Esophagus squamous epithelium (tissue), 5 donors: ENCODE data around the gene ZNF516. TPM values are rescaled to one million over a fixed set of nuclear protein-coding genes. Genes with fewer than 3 reads are reported as not detected.
A peak's percentile ranks its signal among the peaks of the same experiment; 100 is the strongest.

ENCODE experiments used
- DNase-seq: peaks from one replicate; lab custom pipeline; 2025; lab: John Stamatoyannopoulos, UW
- H3K27ac ChIP-seq, 4 donors: fragments of 200-600 bp; sonication (generic); one replicate each; pipeline ENCODE4 v1.5.1; 2016 to 2019; ENCODE audit warnings: mild to moderate bottlenecking in 1 of 4
- H3K27me3 ChIP-seq, 4 donors: fragments of 200-600 bp; sonication (generic); 1 replicate in 3 of 4; 2 replicates in 1 of 4; pipeline versions ENCODE4 v1.5.1 to v1.6.0; 2017 to 2021; ENCODE audit warnings: antibody characterized with exemption in 1 of 4
- H3K36me3 ChIP-seq, 3 donors: fragments of 200-600 bp; sonication (generic); one replicate each; pipeline ENCODE4 v1.5.1; 2016 to 2019
- H3K4me1 ChIP-seq, 3 donors: fragments of 200-600 bp; sonication (generic); one replicate each; pipeline ENCODE4 v1.5.1; 2017 to 2019
- H3K4me3 ChIP-seq, 4 donors: fragments of 200-600 bp; sonication (generic); 1 replicate in 3 of 4; 2 replicates in 1 of 4; pipeline ENCODE4 v1.5.1; 2016 to 2019; ENCODE audit warnings: mild to moderate bottlenecking in 2 of 4, moderate library complexity in 1 of 4
- H3K9me3 ChIP-seq, 3 donors: fragments of 200-600 bp; sonication (generic); one replicate each; pipeline ENCODE4 v1.5.1; 2016 to 2019
- POLR2A ChIP-seq, 4 donors: fragments of 450-650 bp; IDR thresholded peaks; one replicate each; pipeline ENCODE4 v1.6.1; 2017; ENCODE audit warnings: antibody characterized with exemption in 4 of 4, mild to moderate bottlenecking in 4 of 4, moderate library complexity in 3 of 4
- WGBS, 2 donors: methylation state at CpG; one replicate each; pipeline ENCODE4 v1.1.5; 2018; 5-methylcytosine and 5-hydroxymethylcytosine counted together
- intact Hi-C: fragments of 100-400 bp; cut with DNase I; formaldehyde crosslinking; loops from one replicate; pipeline ENCODE4 v1.15.0; 2022
- total RNA-seq, 4 donors: library from RNA; depleted of rRNA; stranded (reverse); fragments of >200 nt; gene quantifications; one replicate each; pipeline ENCODE4 v1.1.0, GENCODE V29; 2016
- TF ChIP-seq, protein P1 (sequence below), 6 experiments: fragments of 450-650 bp in 4 of 6; fragments of 200-600 bp in 2 of 6; sonication (generic) in 2 of 6; IDR thresholded peaks; one replicate each; pipeline ENCODE4 v1.5.1; 2016 to 2019; ENCODE audit warnings: antibody characterized with exemption in 6 of 6, mild to moderate bottlenecking in 4 of 6, moderate library complexity in 4 of 6
- donor health status: DM: yes; HTN: yes; CAD: no.

ZNF516 gene
- total RNA-seq, 4 donors from 2014 or later, result 18.0 to 23.9 (median 19.2) TPM

DNA sequence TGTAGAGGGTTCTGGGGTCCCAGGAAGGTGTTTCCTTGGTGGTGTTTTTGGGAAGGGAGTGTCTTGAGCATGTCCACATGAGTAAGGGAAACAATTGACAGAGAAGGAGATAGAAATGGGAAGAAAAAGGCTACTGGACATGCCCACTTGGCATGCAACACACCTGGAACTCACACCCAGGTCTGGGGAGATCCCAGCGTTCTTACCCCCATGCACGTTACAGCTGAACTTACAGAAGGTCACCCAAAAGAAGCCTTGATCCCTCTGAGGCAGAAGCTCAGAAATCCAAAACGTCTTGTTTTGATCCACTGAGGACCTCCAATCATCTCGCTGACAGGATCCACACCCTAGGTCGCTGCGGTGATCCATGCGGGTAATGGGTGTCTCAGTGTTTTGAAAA is 142.0 kb downstream of the ZNF516 start:
- no peak overlapping the region for H3K27ac ChIP-seq
- H3K27me3 ChIP-seq, result peaks cover 0 to 4% (median 0%) of the 10 kb centered on the region in 4 donors
- H3K4me1 ChIP-seq, result peaks cover 8 to 35% (median 10%) of the 10 kb centered on the region in 3 donors
- H3K36me3 ChIP-seq, result peaks cover 0 to 21% (median 0%) of the 10 kb centered on the region in 3 donors
- TF ChIP-seq, protein P1, sequence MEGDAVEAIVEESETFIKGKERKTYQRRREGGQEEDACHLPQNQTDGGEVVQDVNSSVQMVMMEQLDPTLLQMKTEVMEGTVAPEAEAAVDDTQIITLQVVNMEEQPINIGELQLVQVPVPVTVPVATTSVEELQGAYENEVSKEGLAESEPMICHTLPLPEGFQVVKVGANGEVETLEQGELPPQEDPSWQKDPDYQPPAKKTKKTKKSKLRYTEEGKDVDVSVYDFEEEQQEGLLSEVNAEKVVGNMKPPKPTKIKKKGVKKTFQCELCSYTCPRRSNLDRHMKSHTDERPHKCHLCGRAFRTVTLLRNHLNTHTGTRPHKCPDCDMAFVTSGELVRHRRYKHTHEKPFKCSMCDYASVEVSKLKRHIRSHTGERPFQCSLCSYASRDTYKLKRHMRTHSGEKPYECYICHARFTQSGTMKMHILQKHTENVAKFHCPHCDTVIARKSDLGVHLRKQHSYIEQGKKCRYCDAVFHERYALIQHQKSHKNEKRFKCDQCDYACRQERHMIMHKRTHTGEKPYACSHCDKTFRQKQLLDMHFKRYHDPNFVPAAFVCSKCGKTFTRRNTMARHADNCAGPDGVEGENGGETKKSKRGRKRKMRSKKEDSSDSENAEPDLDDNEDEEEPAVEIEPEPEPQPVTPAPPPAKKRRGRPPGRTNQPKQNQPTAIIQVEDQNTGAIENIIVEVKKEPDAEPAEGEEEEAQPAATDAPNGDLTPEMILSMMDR (IDR thresholded peaks at IDR 0.05), result no peak
- TF ChIP-seq POLR2A (IDR thresholded peaks at IDR 0.05), result no peak
- DNase-seq, result no peak
- no peak overlapping the region for H3K4me3 ChIP-seq
- no peaks in the 10 kb centered on the region for H3K9me3 ChIP-seq
- WGBS, 2 donors, result 82 to 92% methylated on average over 7 of the region's 7 CpGs
- intact Hi-C loops, result no loop called here

DNA sequence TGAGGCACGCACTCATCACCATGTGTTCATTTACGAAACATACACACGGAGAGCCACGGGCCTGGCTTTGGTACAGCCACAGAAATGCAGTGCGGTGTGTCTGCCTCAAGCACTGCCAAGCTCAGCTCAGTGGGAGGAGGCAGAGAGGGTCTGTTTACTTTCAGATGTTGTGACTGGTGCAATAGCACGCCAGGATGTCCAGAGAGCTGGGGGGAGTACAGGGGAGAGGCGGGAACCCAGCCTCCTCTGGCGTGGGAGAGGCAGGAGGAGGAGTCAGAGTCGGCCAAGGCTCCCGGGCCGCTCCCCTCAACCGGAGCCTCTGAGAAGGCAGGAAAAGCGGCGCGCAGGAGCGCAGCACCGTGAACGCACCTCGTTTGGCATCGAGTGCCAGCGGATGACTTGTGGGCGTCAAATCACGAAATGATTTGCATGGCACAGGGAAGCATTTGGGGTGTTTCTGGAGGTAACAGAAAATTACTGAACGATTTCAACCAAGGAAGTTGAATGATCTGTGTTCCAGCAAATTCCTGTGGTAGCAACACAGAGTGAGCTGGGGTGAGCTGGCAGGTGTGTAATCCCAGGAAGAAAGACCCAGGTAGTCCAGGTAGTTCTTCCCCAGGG is 143.0 kb downstream of the ZNF516 start:
- peak overlapping the region in 2 of 4 donors; percentile 19 to 31 for H3K4me3 ChIP-seq
- intact Hi-C loops, result no loop called here
- H3K27me3 ChIP-seq, result peaks cover 0 to 4% (median 0%) of the 10 kb centered on the region in 4 donors
- H3K4me1 ChIP-seq, result peaks cover 8 to 35% (median 10%) of the 10 kb centered on the region in 3 donors
- TF ChIP-seq, protein P1 (IDR thresholded peaks at IDR 0.05), result no peak
- TF ChIP-seq POLR2A (IDR thresholded peaks at IDR 0.05), result no peak
- 49 to 51% methylated on average over 15 to 24 of the region's 24 CpGs for WGBS, 2 donors
- DNase-seq, result no peak
- no peak overlapping the region for H3K27ac ChIP-seq
- H3K9me3 ChIP-seq, result no peaks in the 10 kb centered on the region
- peaks cover 0 to 12% (median 0%) of the 10 kb centered on the region in 3 donors for H3K36me3 ChIP-seq

DNA sequence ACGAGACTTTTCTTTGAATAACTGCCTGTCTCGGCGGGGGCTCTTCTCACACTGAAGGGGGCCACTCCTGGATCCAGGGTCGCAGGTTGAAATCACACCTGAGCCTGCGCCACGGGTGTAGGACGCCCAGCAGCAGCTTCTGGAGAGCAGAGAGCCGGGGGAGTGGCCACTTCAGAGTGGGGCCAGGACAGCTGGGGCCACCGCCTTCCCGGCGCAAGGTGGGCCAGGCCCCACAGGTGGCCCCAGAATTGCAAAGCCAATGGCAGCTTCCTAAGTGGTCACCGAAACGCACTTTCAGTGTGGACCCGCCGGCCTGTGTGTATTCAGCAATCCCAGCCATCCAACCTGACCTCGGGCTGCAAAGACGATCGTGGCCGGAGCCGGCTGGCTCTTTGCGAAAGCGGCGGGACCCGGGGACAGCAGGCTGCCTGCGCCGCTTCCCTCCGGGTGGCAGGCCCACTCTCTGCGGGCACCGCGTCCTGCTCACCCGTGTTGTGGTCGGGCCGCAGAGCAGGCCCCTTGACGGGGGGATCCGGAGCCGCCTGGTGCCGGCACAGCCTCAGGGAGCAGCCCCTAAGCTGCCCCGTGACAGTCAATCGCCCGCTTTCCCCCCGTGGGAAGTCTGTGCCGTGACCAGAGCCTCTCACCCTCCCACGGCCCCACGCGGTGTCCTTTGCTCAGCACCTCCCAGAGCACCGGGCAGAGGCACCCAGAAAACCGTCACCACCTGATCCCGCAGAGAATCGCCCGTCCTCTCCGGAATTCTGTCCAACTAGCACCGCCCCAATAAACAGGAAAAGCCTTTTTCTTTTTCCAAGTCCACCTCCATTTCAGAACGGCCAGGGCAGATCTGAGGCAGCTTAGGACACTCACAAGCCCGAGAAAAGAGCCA is 144.7 kb downstream of the ZNF516 start:
- intact Hi-C loops, result no loop called here
- H3K27me3 ChIP-seq, result peaks cover 0 to 4% (median 0%) of the 10 kb centered on the region in 4 donors
- no peaks in the 10 kb centered on the region for H3K36me3 ChIP-seq
- peaks cover 8 to 35% (median 10%) of the 10 kb centered on the region in 3 donors for H3K4me1 ChIP-seq
- no peaks in the 10 kb centered on the region for H3K9me3 ChIP-seq
- no peak overlapping the region for H3K4me3 ChIP-seq
- WGBS, 2 donors, result 71 to 80% methylated on average over 7 to 21 of the region's 54 CpGs
- H3K27ac ChIP-seq, result no peak overlapping the region
- TF ChIP-seq, protein P1 (IDR thresholded peaks at IDR 0.05), result no peak
- no peak for TF ChIP-seq POLR2A (IDR thresholded peaks at IDR 0.05)
- no peak for DNase-seq

DNA sequence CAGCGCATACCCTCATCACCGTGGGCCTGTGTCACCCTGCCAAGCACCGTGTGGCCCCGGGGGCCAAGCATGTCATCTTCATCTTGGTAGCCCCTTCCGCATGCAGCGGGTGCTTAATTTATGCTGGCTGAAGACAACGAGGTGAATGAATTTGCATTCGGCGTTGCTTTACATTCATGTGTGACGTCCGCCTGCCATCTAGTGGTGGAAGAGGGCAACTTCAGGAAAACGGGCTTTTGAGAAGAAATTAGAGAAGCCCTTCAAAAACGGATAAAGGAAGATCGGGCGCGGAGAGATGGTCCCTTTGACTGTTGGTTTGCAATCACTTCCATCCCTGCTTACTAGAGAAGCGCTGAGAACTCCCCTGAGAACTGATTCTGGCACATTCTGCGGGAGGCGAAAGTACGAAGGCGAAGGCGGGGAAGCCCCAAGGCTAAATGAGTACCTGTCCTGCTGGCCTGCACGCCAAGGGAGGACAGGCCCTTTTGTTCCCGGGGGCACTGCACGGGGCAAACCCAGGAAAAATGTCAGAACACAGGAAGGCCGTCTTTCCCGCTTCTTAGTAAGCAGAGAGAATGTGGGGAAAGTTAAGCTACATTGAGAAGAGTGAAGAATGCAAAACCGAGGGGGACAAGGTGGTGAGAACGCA is 145.9 kb downstream of the ZNF516 start:
- H3K4me1 ChIP-seq, result peaks cover 8 to 26% (median 10%) of the 10 kb centered on the region in 3 donors
- peak overlapping the region in 2 of 4 donors; percentile 15 to 32 for H3K4me3 ChIP-seq
- peaks cover 0 to 4% (median 0%) of the 10 kb centered on the region in 4 donors for H3K27me3 ChIP-seq
- no peak for TF ChIP-seq POLR2A (IDR thresholded peaks at IDR 0.05)
- TF ChIP-seq, protein P1 (IDR thresholded peaks at IDR 0.05), result peak; percentile 55 to 91 (median 84)
- no peaks in the 10 kb centered on the region for H3K9me3 ChIP-seq
- no peak for DNase-seq
- H3K27ac ChIP-seq, result no peak overlapping the region
- WGBS, 2 donors, result 18 to 24% methylated on average over 23 of the region's 29 CpGs
- no peaks in the 10 kb centered on the region for H3K36me3 ChIP-seq
- intact Hi-C loops, result no loop called here
